LNCAP (cell line): ENCODE measurements around the gene MFAP2.

Source experiments
- TF ChIP-seq, protein P1 (sequence below): fragments of 450-650 bp; IDR thresholded peaks from 2 replicates; pipeline ENCODE4 v1.5.1; 2017; ENCODE audit warnings: mild to moderate bottlenecking

Gene MFAP2

DNA sequence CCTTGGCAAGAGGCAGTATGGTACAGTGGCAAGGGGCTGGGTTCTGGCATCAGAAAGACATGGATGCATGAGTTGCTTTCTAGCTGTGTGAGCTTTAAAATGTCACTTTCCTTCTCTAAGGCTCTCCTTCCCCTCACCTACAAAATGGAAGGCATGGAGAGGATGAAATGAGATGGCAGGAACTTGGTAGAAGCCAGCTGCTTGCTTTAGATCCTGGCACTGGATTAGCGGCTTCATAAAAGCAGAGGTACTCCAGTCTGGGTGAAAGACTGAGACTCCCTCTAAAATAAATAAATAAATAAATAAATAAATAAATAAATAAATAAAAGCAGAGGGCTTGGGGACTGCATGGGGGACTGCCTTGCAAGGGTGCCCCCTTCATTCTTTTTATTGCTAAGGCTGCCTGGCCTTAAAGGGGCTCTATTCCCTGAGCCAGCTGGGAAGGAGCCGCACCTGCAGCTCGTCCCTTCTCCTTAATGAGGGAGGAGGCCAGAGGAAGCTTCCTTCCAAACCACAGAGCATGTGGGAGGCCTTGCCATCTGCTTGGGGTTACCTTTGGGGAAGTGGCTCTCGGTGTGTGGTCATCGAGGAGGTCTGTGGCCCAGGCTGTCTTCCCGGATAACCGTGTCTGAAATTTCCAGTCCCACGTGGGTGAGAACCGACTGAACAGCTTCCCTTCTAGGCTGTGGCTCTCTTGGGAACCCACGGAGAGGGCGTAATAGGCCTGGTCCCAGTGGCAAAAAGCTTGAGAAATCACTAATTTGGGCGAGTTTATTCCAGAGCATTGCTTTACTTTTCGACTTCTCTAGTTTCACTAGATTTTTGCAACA is 33.3 kb upstream of the MFAP2 start:
- TF ChIP-seq, protein P1, sequence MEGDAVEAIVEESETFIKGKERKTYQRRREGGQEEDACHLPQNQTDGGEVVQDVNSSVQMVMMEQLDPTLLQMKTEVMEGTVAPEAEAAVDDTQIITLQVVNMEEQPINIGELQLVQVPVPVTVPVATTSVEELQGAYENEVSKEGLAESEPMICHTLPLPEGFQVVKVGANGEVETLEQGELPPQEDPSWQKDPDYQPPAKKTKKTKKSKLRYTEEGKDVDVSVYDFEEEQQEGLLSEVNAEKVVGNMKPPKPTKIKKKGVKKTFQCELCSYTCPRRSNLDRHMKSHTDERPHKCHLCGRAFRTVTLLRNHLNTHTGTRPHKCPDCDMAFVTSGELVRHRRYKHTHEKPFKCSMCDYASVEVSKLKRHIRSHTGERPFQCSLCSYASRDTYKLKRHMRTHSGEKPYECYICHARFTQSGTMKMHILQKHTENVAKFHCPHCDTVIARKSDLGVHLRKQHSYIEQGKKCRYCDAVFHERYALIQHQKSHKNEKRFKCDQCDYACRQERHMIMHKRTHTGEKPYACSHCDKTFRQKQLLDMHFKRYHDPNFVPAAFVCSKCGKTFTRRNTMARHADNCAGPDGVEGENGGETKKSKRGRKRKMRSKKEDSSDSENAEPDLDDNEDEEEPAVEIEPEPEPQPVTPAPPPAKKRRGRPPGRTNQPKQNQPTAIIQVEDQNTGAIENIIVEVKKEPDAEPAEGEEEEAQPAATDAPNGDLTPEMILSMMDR: no peak

GRCh38 chr1:17012775-17013490 is 32.5 kb upstream of the MFAP2 start:
- TF ChIP-seq, protein P1: no peak

DNA sequence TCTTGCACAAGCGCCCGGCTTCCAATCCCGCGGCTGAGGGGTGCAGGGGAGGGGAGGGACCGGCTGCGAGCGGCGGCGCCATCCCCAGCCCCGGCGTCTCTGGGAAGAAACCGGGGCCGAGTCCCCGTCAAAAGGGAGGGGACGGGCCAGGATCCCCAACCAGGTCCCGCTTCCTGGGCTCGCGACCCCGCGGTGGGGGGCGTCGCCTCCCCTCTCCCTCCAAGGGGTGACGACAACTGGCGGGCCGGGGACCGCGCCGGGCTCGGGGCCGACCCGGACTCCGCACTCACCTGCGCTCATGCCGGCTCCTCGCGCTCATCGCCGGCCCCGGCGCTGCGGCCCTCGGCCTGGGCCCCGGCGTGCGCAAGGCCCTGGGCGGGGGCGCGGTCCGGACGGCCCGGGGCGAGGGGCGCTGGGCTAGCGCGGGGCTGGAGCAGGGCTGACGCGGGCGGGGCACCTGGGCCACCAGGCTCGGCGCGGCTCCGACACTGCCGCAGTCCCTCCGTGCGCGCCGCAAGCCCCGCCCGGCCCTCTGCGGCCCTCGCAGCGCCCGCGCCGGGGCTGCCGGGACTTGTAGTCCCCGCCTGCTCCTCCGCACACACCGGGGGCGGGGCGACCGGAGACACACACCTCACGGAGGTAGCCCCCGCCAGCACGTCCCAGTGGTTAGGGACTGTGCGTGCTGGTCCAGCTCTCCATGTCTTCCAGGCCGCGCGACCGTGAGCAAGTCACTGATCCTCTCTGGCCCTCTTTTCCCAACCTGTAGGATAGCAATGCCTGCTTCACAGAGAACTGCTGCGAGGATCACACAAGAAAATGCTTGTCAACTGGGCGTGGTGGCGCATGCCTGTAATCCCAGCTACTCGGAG is 31.3 kb upstream of the MFAP2 start, which contains the start of gene ATP13A2:
Gene ATP13A2, minus strand, starts transcription at position 490 of the 869 bp plus-strand sequence. Its CDS starts 190 bp downstream, at position 300.
- TF ChIP-seq, protein P1: no peak

DNA sequence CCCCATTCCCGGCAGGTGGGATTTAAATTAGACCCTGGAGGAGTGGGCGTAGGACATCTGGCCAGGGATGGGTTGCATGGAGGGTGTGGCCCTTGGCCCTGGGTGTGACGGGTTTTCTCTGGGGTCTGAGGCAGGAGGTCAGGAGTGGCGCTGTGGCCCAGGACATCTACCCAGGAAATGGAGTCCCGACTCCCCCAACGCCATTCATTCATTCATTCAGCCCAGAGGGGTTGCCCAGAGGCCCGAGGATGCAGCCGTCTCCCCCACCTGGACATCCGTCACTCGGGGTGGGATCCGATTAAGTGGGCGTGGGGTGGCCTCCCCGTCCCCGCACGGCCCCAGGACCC is 30.6 kb upstream of the MFAP2 start:
- TF ChIP-seq, protein P1: no peak

DNA sequence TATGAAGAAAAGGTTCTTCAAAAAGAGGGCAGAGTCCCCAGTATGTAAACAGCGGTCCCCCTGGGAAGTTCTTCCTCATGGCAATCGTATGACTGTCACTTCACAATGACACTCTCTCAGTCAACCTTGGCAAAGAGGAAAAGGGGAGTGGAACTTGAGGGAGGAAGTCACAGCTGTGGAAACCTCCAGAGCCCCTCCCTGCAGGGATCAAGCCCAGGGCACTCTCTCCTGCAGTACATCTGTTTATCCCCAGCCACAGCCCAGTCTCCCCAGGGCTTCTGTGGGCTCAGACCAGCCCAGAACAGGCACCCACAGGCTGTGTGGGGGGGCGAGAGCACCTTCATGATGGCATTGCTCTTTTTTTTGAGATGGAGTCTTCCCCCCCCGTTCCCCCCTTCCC is 29.3 kb upstream of the MFAP2 start:
- TF ChIP-seq, protein P1: no peak

GRCh38 chr1:17008208-17008855 is 27.9 kb upstream of the MFAP2 start:
- TF ChIP-seq, protein P1: no peak

DNA sequence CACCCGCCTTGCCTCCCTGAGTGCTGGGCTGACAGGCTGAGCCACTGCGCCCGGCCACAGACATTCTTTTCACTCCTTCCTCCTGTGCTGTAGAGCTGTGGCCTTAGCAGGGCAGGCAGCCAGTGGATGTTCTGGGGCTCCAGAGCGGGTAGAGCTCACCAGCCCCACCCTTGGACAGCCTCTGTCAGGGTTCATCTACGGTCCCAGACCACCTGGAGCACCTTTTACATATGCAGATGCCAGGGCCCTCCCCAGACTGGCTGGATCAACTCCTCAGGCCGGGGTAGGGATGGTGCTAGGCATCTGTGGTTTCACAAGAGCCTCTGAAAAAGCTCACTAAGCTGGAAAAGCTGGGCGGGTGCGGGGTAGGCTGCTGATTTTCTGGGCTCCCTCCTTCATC is 26.7 kb upstream of the MFAP2 start:
- TF ChIP-seq, protein P1: no peak
